Activated T-cell treated with anti-CD3 and anti-CD28 coated beads, Interleukin-2, amount 50 U/mL, for 24 hours (primary cell): Measurements from ENCODE around the gene HECTD1.
"Not testable (repeated sequence)": the region's sequence is repeated elsewhere in the genome, so short reads cannot be mapped to it uniquely, and the experiment has no call there.

Source experiments
- DNase-seq: peaks from one replicate; pipeline ENCODE4 v3.0.0-alpha.2; 2020
- H3K27ac Mint-ChIP-seq: 2 replicates; pipeline ENCODE4 v1.8.0; 2020; ENCODE audit warnings: mild to moderate bottlenecking, mixed read lengths
- H3K27me3 Mint-ChIP-seq: 2 replicates; pipeline ENCODE4 v1.8.0; 2020; ENCODE audit warnings: mixed read lengths
- H3K36me3 Mint-ChIP-seq: 2 replicates; pipeline ENCODE4 v1.8.0; 2020; ENCODE audit warnings: low read depth, mixed read lengths
- H3K4me1 Mint-ChIP-seq: 2 replicates; pipeline ENCODE4 v1.8.0; 2020; ENCODE audit warnings: low read depth, mixed read lengths
- H3K4me3 Mint-ChIP-seq: 2 replicates; pipeline ENCODE4 v1.8.0; 2020; ENCODE audit warnings: mild to moderate bottlenecking, moderate library complexity, mixed read lengths
- H3K9me3 Mint-ChIP-seq: 2 replicates; pipeline ENCODE4 v1.8.0; 2020; ENCODE audit warnings: mixed read lengths

HECTD1 gene

GRCh38 chr14:31207755-31208545 lies at the start of gene HECTD1:
Gene HECTD1 (minus strand): TSS chr14:31207793. CDS start chr14:31205936, 1,857 bp downstream.
- Mint-ChIP-seq H3K9me3 (no peaks in the 10 kb centered on the region), H3K27me3 (no peaks in the 10 kb centered on the region), H3K4me3 (peak within 1 kb of the TSS; percentile 92), H3K4me1 (peaks cover 49% of the 10 kb centered on the region), H3K27ac (peak within 1 kb of the TSS; percentile 100), H3K36me3 (peaks cover 35% of the 10 kb centered on the region)
- DNase-seq, result peak; percentile 93

- no peaks in the 10 kb centered on the region for H3K36me3 Mint-ChIP-seq
- no peak overlapping the region for H3K27ac Mint-ChIP-seq
- no peak overlapping the region for H3K4me3 Mint-ChIP-seq
- H3K4me1 Mint-ChIP-seq, result no peaks in the 10 kb centered on the region
- DNase-seq, result no peak
- no peaks in the 10 kb centered on the region for H3K27me3 Mint-ChIP-seq
- no peaks in the 10 kb centered on the region for H3K9me3 Mint-ChIP-seq
These were observed 49.6 kb upstream of the HECTD1 start for GRCh38 chr14:31257244-31257553.

GRCh38 chr14:31256534-31257243 lies 49.1 kb upstream of the HECTD1 start:
- no peaks in the 10 kb centered on the region for H3K9me3 Mint-ChIP-seq
- no peak overlapping the region for H3K27ac Mint-ChIP-seq
- H3K27me3 Mint-ChIP-seq, result no peaks in the 10 kb centered on the region
- no peak overlapping the region for H3K4me3 Mint-ChIP-seq
- H3K4me1 Mint-ChIP-seq, result no peaks in the 10 kb centered on the region
- no peaks in the 10 kb centered on the region for H3K36me3 Mint-ChIP-seq
- DNase-seq, result no peak

GRCh38 chr14:31255918-31256317 lies 48.3 kb upstream of the HECTD1 start:
- H3K4me3 Mint-ChIP-seq, H3K27me3 Mint-ChIP-seq, DNase-seq, H3K4me1 Mint-ChIP-seq, H3K27ac Mint-ChIP-seq, H3K9me3 Mint-ChIP-seq, H3K36me3 Mint-ChIP-seq: not testable (repeated sequence)

- Mint-ChIP-seq H3K36me3 (no peaks in the 10 kb centered on the region), H3K27ac (no peak overlapping the region), H3K4me1 (no peaks in the 10 kb centered on the region), H3K4me3 (no peak overlapping the region), H3K27me3 (no peaks in the 10 kb centered on the region), H3K9me3 (no peaks in the 10 kb centered on the region)
- DNase-seq, result no peak
These were observed 47.7 kb upstream of the HECTD1 start for GRCh38 chr14:31255286-31255685.

GRCh38 chr14:31253746-31254471 lies 46.3 kb upstream of the HECTD1 start:
- no peaks in the 10 kb centered on the region for H3K9me3 Mint-ChIP-seq
- no peak overlapping the region for H3K4me3 Mint-ChIP-seq
- H3K36me3 Mint-ChIP-seq, result no peaks in the 10 kb centered on the region
- no peaks in the 10 kb centered on the region for H3K27me3 Mint-ChIP-seq
- no peaks in the 10 kb centered on the region for H3K4me1 Mint-ChIP-seq
- no peak overlapping the region for H3K27ac Mint-ChIP-seq
- DNase-seq, result no peak

GRCh38 chr14:31252865-31253264 lies 45.3 kb upstream of the HECTD1 start:
- no peaks in the 10 kb centered on the region for H3K9me3 Mint-ChIP-seq
- H3K27ac Mint-ChIP-seq, result no peak overlapping the region
- H3K27me3 Mint-ChIP-seq, result no peaks in the 10 kb centered on the region
- H3K36me3 Mint-ChIP-seq, result no peaks in the 10 kb centered on the region
- H3K4me1 Mint-ChIP-seq, result no peaks in the 10 kb centered on the region
- DNase-seq, result no peak
- no peak overlapping the region for H3K4me3 Mint-ChIP-seq

GRCh38 chr14:31251028-31251958 lies 43.7 kb upstream of the HECTD1 start:
- Mint-ChIP-seq H3K9me3 (no peaks in the 10 kb centered on the region), H3K4me3 (no peak overlapping the region), H3K4me1 (no peaks in the 10 kb centered on the region), H3K27me3 (no peaks in the 10 kb centered on the region), H3K36me3 (no peaks in the 10 kb centered on the region), H3K27ac (no peak overlapping the region)
- no peak for DNase-seq

- DNase-seq, result no peak
- no peak overlapping the region for H3K4me3 Mint-ChIP-seq
- no peak overlapping the region for H3K27ac Mint-ChIP-seq
- peaks cover 19% of the 10 kb centered on the region for H3K4me1 Mint-ChIP-seq
- H3K36me3 Mint-ChIP-seq, result no peaks in the 10 kb centered on the region
- H3K27me3 Mint-ChIP-seq, result no peaks in the 10 kb centered on the region
- H3K9me3 Mint-ChIP-seq, result no peaks in the 10 kb centered on the region
These were observed 37.0 kb upstream of the HECTD1 start for GRCh38 chr14:31244626-31245025.

- no peaks in the 10 kb centered on the region for H3K9me3 Mint-ChIP-seq
- H3K36me3 Mint-ChIP-seq, result no peaks in the 10 kb centered on the region
- no peak for DNase-seq
- H3K27me3 Mint-ChIP-seq, result no peaks in the 10 kb centered on the region
- H3K27ac Mint-ChIP-seq, result peak overlapping the region; percentile 30
- no peak overlapping the region for H3K4me3 Mint-ChIP-seq
- peaks cover 23% of the 10 kb centered on the region for H3K4me1 Mint-ChIP-seq
These were observed 36.3 kb upstream of the HECTD1 start for GRCh38 chr14:31243860-31244259.

- not testable (repeated sequence) for H3K27ac Mint-ChIP-seq, H3K4me3 Mint-ChIP-seq
These were observed 34.8 kb upstream of the HECTD1 start for GRCh38 chr14:31242161-31242940.

GRCh38 chr14:31241450-31242114 lies 34.0 kb upstream of the HECTD1 start:
- peaks cover 23% of the 10 kb centered on the region for H3K4me1 Mint-ChIP-seq
- no peaks in the 10 kb centered on the region for H3K9me3 Mint-ChIP-seq
- no peak overlapping the region for H3K4me3 Mint-ChIP-seq
- H3K27ac Mint-ChIP-seq, result no peak overlapping the region
- no peak for DNase-seq
- H3K27me3 Mint-ChIP-seq, result no peaks in the 10 kb centered on the region
- no peaks in the 10 kb centered on the region for H3K36me3 Mint-ChIP-seq

More at GRCh38 chr14:31242161-31242940, 34.8 kb upstream of the HECTD1 start:
- H3K4me1 Mint-ChIP-seq, result peaks cover 23% of the 10 kb centered on the region
- H3K27me3 Mint-ChIP-seq, DNase-seq, H3K36me3 Mint-ChIP-seq, H3K9me3 Mint-ChIP-seq: not testable (repeated sequence)

GRCh38 chr14:31239741-31240140 lies 32.1 kb upstream of the HECTD1 start:
- peaks cover 23% of the 10 kb centered on the region for H3K4me1 Mint-ChIP-seq
- no peaks in the 10 kb centered on the region for H3K36me3 Mint-ChIP-seq
- H3K9me3 Mint-ChIP-seq, result no peaks in the 10 kb centered on the region
- DNase-seq, result no peak
- H3K27ac Mint-ChIP-seq, result no peak overlapping the region
- H3K4me3 Mint-ChIP-seq, result no peak overlapping the region
- H3K27me3 Mint-ChIP-seq, result no peaks in the 10 kb centered on the region
